Body of pancreas (tissue), 4 donors: ENCODE measurements around the gene SH3GLB2.

Experiments used
- POLR2A ChIP-seq, 3 donors: fragments of 450-650 bp; IDR thresholded peaks; one replicate each; pipeline ENCODE4 v1.6.1; 2016; ENCODE audit warnings: antibody characterized with exemption in 3 of 3, mild to moderate bottlenecking in 2 of 3
- TF ChIP-seq, protein P1 (sequence below), 7 experiments: fragments of 450-650 bp in 4 of 7; fragments of 200-600 bp in 3 of 7; sonication (generic) in 3 of 7; IDR thresholded peaks; one replicate each; pipeline ENCODE4 v1.5.1; 2016 to 2019; ENCODE audit warnings: antibody characterized with exemption in 7 of 7

DNA sequence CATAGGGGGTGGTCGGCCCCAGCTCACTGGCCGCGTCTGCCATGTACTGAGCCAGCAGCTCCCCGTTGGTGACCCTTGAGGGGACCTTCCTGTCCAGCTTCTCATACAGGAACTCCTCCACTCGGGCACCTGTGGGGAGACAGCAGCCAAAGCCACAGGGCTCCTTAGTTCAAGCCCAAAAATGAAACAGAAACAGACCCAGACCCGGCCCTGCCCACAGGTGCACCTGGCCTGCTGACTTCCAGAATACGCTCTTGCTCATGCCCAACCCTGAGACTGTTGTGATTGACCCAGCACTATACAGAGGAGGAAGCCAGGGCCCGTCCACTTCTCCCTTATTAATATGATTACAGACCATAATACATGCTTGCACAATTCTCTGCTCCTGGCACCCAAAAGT, 7.0 kb downstream of the SH3GLB2 start:
- TF ChIP-seq POLR2A (IDR thresholded peaks at IDR 0.05) = no peak
- TF ChIP-seq, protein P1, sequence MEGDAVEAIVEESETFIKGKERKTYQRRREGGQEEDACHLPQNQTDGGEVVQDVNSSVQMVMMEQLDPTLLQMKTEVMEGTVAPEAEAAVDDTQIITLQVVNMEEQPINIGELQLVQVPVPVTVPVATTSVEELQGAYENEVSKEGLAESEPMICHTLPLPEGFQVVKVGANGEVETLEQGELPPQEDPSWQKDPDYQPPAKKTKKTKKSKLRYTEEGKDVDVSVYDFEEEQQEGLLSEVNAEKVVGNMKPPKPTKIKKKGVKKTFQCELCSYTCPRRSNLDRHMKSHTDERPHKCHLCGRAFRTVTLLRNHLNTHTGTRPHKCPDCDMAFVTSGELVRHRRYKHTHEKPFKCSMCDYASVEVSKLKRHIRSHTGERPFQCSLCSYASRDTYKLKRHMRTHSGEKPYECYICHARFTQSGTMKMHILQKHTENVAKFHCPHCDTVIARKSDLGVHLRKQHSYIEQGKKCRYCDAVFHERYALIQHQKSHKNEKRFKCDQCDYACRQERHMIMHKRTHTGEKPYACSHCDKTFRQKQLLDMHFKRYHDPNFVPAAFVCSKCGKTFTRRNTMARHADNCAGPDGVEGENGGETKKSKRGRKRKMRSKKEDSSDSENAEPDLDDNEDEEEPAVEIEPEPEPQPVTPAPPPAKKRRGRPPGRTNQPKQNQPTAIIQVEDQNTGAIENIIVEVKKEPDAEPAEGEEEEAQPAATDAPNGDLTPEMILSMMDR (IDR thresholded peaks at IDR 0.05) = no peak
